Raji (cell line): ENCODE results near the gene ANKEF1.

Experiments
- POLR2A ChIP-seq: IDR thresholded peaks from 2 replicates; pipeline ENCODE4 v1.6.1; 2011; ENCODE audit warnings: low read depth, low read length, control low read depth; ENCODE audit not compliant: insufficient read depth

The ANKEF1 gene

GRCh38 chr20:10034717-10035571 lies at the start of gene ANKEF1:
Gene ANKEF1 (plus strand): TSS chr20:10034987. CDS start chr20:10038302, 3,315 bp downstream.
- no peak for TF ChIP-seq POLR2A

- TF ChIP-seq POLR2A: no peak
These were observed 49.5 kb upstream of the ANKEF1 start for GRCh38 chr20:9985281-9985680.

- TF ChIP-seq POLR2A: no peak
These were observed 49.0 kb upstream of the ANKEF1 start for GRCh38 chr20:9985773-9986172.

- TF ChIP-seq POLR2A: no peak
These were observed 45.6 kb upstream of the ANKEF1 start for GRCh38 chr20:9989066-9989724.

- TF ChIP-seq POLR2A: no peak
These were observed 41.6 kb upstream of the ANKEF1 start for GRCh38 chr20:9993137-9993536.

- no peak for TF ChIP-seq POLR2A
These were observed 40.1 kb upstream of the ANKEF1 start for GRCh38 chr20:9994676-9995075.

- TF ChIP-seq POLR2A: no peak
These were observed 39.1 kb upstream of the ANKEF1 start for GRCh38 chr20:9995510-9996272.

GRCh38 chr20:9996944-9997343 lies 37.8 kb upstream of the ANKEF1 start:
- no peak for TF ChIP-seq POLR2A

GRCh38 chr20:9999645-10000044 lies 35.1 kb upstream of the ANKEF1 start:
- TF ChIP-seq POLR2A: no peak

GRCh38 chr20:10002866-10003265 lies 31.9 kb upstream of the ANKEF1 start:
- TF ChIP-seq POLR2A: no peak

GRCh38 chr20:10004900-10005299 lies 29.9 kb upstream of the ANKEF1 start:
- no peak for TF ChIP-seq POLR2A

GRCh38 chr20:10005885-10006284 lies 28.9 kb upstream of the ANKEF1 start:
- TF ChIP-seq POLR2A: no peak

GRCh38 chr20:10006447-10007090 lies 28.2 kb upstream of the ANKEF1 start:
- TF ChIP-seq POLR2A: no peak

GRCh38 chr20:10007158-10007557 lies 27.6 kb upstream of the ANKEF1 start:
- TF ChIP-seq POLR2A: no peak

- no peak for TF ChIP-seq POLR2A
These were observed 27.0 kb upstream of the ANKEF1 start for GRCh38 chr20:10007747-10008146.
